MM.1S (cell line): ENCODE measurements around the gene TGFB2.

Source experiments
- DNase-seq: peaks from one replicate; pipeline ENCODE4 v3.0.0-alpha.2; 2015
- H2AFZ ChIP-seq: fragments of 300-600 bp; sonication (generic); 2 replicates; pipeline ENCODE4 v1.6.0; 2016; ENCODE audit warnings: antibody characterized with exemption, low read length
- H3F3A ChIP-seq: fragments of 300-600 bp; sonication (generic); 2 replicates; pipeline ENCODE4 v1.6.1; 2016; ENCODE audit warnings: mild to moderate bottlenecking, antibody characterized with exemption, low read length, moderate library complexity, mixed read lengths; ENCODE audit not compliant: insufficient read depth
- H3K27ac ChIP-seq: fragments of 300-600 bp; sonication (generic); 2 replicates; pipeline ENCODE4 v1.5.1; 2016; ENCODE audit warnings: mild to moderate bottlenecking, low read length
- H3K27me3 ChIP-seq: fragments of 300-600 bp; sonication (generic); replicated peaks from 2 replicates; pipeline ENCODE4 v1.6.0; 2016; ENCODE audit warnings: low read length; ENCODE audit not compliant: insufficient read depth
- H3K36me3 ChIP-seq: fragments of 300-600 bp; sonication (generic); replicated peaks from 2 replicates; pipeline ENCODE4 v1.6.1; 2016; ENCODE audit warnings: mild to moderate bottlenecking, low read length, mixed read lengths; ENCODE audit not compliant: insufficient read depth
- H3K4me1 ChIP-seq: fragments of 300-600 bp; sonication (generic); 2 replicates; pipeline ENCODE4 v1.6.1; 2016; ENCODE audit warnings: low read length, mixed read lengths
- H3K4me2 ChIP-seq: fragments of 300-600 bp; sonication (generic); 2 replicates; pipeline ENCODE4 v1.6.0; 2016; ENCODE audit warnings: low read depth, low read length
- H3K4me3 ChIP-seq: fragments of 300-600 bp; sonication (generic); 2 replicates; pipeline ENCODE4 v1.5.1; 2016; ENCODE audit warnings: low read length, mixed read lengths
- H3K79me2 ChIP-seq: fragments of 300-600 bp; sonication (generic); 2 replicates; pipeline ENCODE4 v1.6.1; 2016; ENCODE audit warnings: mixed run types, low read length, mixed read lengths
- H3K9ac ChIP-seq: fragments of 300-600 bp; sonication (generic); 2 replicates; pipeline ENCODE4 v1.6.1; 2016; ENCODE audit warnings: low read length, mixed read lengths
- H3K9me2 ChIP-seq: fragments of 300-600 bp; sonication (generic); replicated peaks from 2 replicates; pipeline ENCODE4 v1.6.1; 2016; ENCODE audit warnings: mild to moderate bottlenecking, low read length, mixed read lengths; ENCODE audit not compliant: insufficient read depth
- H3K9me3 ChIP-seq: fragments of 300-600 bp; sonication (generic); replicated peaks from 2 replicates; pipeline ENCODE4 v1.6.1; 2016; ENCODE audit warnings: mild to moderate bottlenecking, low read length, mixed read lengths; ENCODE audit not compliant: insufficient read depth
- H4K20me1 ChIP-seq: fragments of 300-600 bp; sonication (generic); 2 replicates; pipeline ENCODE4 v1.6.1; 2016; ENCODE audit warnings: mild to moderate bottlenecking, low read length, moderate library complexity, mixed read lengths; ENCODE audit not compliant: insufficient read depth
- CTCF ChIP-seq: fragments of 300-600 bp; sonication (generic); IDR thresholded peaks from 2 replicates; pipeline ENCODE4 v1.5.1; 2016; ENCODE audit warnings: antibody characterized with exemption, low read length, mixed read lengths
- EZH2 ChIP-seq: fragments of 300-600 bp; sonication (generic); optimal IDR thresholded peaks from 2 replicates; pipeline ENCODE3; 2017; ENCODE audit warnings: low read depth, mild to moderate bottlenecking, antibody characterized with exemption, low read length, mixed read lengths
- EZH2phosphoT487 ChIP-seq: fragments of 300-600 bp; sonication (generic); IDR thresholded peaks from 2 replicates; pipeline ENCODE4 v1.6.1; 2018; ENCODE audit warnings: antibody characterized with exemption, low read length

TGFB2 gene

GRCh38 chr1:218347336-218347722, 2.2 kb downstream of the TGFB2 start:
- Histone ChIP-seq H3K4me1 (peaks cover 9% of the 10 kb centered on the region; the same call in 1 of the 2 replicates), H3K27me3 (peaks cover 12% of the 10 kb centered on the region), H2AFZ (no peak overlapping the region), H3K27ac (no peak overlapping the region), H4K20me1 (no peaks in the 10 kb centered on the region), H3K4me2 (no peak overlapping the region), H3K9me3 (no peaks in the 10 kb centered on the region), H3K9ac (no peak overlapping the region), H3K79me2 (no peaks in the 10 kb centered on the region), H3K9me2 (no peaks in the 10 kb centered on the region), H3K4me3 (no peak overlapping the region), H3K36me3 (no peaks in the 10 kb centered on the region), H3F3A (0 out of 2 replicates have a peak, but pooled peaks cover 8% of the 10 kb centered on the region)
- TF ChIP-seq EZH2 (no peak), EZH2phosphoT487 (no peak), CTCF (no peak)
- DNase-seq: no peak

GRCh38 chr1:218347723-218348627, 2.8 kb downstream of the TGFB2 start:
- Histone ChIP-seq H3K27me3 (peaks cover 12% of the 10 kb centered on the region), H3F3A (0 out of 2 replicates have a peak, but pooled peaks cover 8% of the 10 kb centered on the region), H3K4me1 (peaks cover 9% of the 10 kb centered on the region; the same call in 1 of the 2 replicates), H3K9ac (no peak overlapping the region), H3K36me3 (no peaks in the 10 kb centered on the region), H3K4me2 (no peak overlapping the region), H3K9me3 (no peaks in the 10 kb centered on the region), H3K9me2 (no peaks in the 10 kb centered on the region), H2AFZ (no peak overlapping the region), H3K27ac (no peak overlapping the region), H3K4me3 (no peak overlapping the region), H4K20me1 (no peaks in the 10 kb centered on the region), H3K79me2 (no peaks in the 10 kb centered on the region)
- TF ChIP-seq CTCF: no peak
- no peak for TF ChIP-seq EZH2phosphoT487
- TF ChIP-seq EZH2: no peak
- no peak for DNase-seq

GRCh38 chr1:218348628-218349071, 3.5 kb downstream of the TGFB2 start:
- Histone ChIP-seq H4K20me1 (no peaks in the 10 kb centered on the region), H3F3A (0 out of 2 replicates have a peak, but pooled peaks cover 8% of the 10 kb centered on the region), H3K4me2 (no peak overlapping the region), H3K9ac (no peak overlapping the region), H3K27ac (no peak overlapping the region), H3K9me2 (no peaks in the 10 kb centered on the region), H3K36me3 (no peaks in the 10 kb centered on the region), H3K79me2 (no peaks in the 10 kb centered on the region), H3K9me3 (no peaks in the 10 kb centered on the region), H3K4me3 (no peak overlapping the region), H2AFZ (no peak overlapping the region), H3K27me3 (peaks cover 12% of the 10 kb centered on the region), H3K4me1 (peaks cover 9% of the 10 kb centered on the region; the same call in 1 of the 2 replicates)
- no peak for DNase-seq
- TF ChIP-seq EZH2 (no peak), CTCF (no peak), EZH2phosphoT487 (no peak)
